ENCODE measurements around the gene WNT9A. TPM values are rescaled to one million over a fixed set of nuclear protein-coding genes. Genes with fewer than 3 reads are reported as not detected.

Gene WNT9A
- total RNA-seq, 2 donors from 2014 or later = 1.2 to 1.7 TPM

DNA sequence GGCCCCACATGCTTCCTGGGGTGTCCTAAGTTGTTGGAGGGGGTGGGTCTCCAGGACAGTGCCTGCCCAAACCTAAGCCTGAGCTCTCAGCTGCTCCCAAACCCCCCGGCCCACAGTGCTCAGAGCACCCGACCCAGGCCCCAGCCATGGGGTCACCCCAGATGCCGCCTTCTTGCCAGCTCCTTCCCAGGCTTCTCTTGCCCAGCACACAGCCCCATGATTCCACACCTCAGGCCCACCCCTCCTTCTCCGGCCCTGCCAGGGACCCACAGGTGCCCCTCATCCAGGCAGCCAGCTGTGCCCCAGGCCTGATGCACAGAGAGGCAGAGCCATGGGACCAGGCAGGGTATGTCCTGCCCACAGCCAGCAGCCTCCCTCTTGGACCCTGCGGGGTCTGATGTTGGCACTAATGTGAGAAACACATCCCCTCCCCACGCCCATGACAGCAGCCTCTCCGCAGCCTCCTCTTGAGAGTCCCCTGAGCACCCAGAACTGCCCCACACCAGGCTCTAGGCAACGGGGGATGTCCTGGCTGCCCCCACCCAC lies 4.9 kb downstream of the WNT9A start:
- no peak overlapping the region for H3K27ac ChIP-seq (ENCODE audit: low read depth, low read length)
- H3K4me1 ChIP-seq (ENCODE audit: control insufficient read depth, insufficient read depth, low read length) = no peaks in the 10 kb centered on the region
- peaks cover 6% of the 10 kb centered on the region for H3K27me3 ChIP-seq (ENCODE audit: control insufficient read depth, insufficient read depth, low read length, poor library complexity, severe bottlenecking)
- 88 to 96% methylated on average over 6 to 8 of the region's 8 CpGs for WGBS, 2 experiments (ENCODE audit: insufficient coverage in 1 of 2, insufficient read length in 1 of 2)
- no peak overlapping the region for H3K9ac ChIP-seq (ENCODE audit: extremely low read depth, low read length, poor library complexity, severe bottlenecking)
- no peaks in the 10 kb centered on the region for H3K9me3 ChIP-seq (ENCODE audit: control insufficient read depth, low read length)
- no peak for DNase-seq
- Mint-ChIP-seq H3K4me3 (no peak overlapping the region), H3K27me3 (ENCODE audit: insufficient read depth) (peaks cover 3% of the 10 kb centered on the region), H3K9me3 (no peaks in the 10 kb centered on the region), H3K36me3 (ENCODE audit: low read depth) (no peaks in the 10 kb centered on the region), H3K4me1 (peaks cover 2% of the 10 kb centered on the region), H3K27ac (no peak overlapping the region)
- no peak overlapping the region for H3K4me3 ChIP-seq (ENCODE audit: low read length)
- TF ChIP-seq, protein P1, sequence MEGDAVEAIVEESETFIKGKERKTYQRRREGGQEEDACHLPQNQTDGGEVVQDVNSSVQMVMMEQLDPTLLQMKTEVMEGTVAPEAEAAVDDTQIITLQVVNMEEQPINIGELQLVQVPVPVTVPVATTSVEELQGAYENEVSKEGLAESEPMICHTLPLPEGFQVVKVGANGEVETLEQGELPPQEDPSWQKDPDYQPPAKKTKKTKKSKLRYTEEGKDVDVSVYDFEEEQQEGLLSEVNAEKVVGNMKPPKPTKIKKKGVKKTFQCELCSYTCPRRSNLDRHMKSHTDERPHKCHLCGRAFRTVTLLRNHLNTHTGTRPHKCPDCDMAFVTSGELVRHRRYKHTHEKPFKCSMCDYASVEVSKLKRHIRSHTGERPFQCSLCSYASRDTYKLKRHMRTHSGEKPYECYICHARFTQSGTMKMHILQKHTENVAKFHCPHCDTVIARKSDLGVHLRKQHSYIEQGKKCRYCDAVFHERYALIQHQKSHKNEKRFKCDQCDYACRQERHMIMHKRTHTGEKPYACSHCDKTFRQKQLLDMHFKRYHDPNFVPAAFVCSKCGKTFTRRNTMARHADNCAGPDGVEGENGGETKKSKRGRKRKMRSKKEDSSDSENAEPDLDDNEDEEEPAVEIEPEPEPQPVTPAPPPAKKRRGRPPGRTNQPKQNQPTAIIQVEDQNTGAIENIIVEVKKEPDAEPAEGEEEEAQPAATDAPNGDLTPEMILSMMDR (conservative IDR thresholded peaks at IDR 0.05) = no peak
- no peaks in the 10 kb centered on the region for H3K36me3 ChIP-seq (ENCODE audit: control insufficient read depth, insufficient read depth, low read length)

DNA sequence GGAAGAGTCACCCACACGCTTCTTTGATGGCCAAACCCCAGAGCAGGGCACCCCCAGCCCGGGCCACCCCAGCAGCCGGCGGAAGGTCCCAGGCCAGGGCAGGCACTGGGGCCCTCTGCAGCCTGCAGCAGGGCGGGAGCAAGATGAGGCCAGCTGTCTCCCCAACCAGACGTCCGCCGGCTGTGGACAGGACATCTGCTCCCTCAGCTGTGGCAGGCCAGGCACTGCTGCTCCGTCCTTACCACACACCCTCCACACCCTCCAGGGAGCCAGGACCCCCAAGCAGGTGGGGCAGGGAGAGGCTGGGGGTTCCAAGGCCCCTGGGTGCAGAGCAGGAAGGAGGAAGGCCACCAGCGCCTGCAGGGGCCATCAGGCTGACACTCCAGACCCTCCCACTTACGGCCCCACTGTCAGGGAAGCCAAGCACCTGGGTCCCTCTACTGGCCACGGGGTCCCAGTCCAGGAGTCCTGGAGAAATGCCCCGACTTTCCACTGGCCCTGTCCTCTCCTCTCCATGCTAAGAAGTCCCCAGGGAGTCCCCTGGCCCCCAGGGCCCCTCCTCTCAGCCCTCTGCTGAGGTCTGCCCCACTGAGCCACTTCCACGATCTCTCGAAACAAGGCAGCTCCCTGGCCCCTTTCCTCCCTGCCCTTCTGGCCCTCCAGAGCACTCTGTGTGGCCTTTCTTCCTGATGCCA lies 5.6 kb downstream of the WNT9A start:
- Histone ChIP-seq H3K9ac (ENCODE audit: extremely low read depth, low read length, poor library complexity, severe bottlenecking) (no peak overlapping the region), H3K36me3 (ENCODE audit: control insufficient read depth, insufficient read depth, low read length) (no peaks in the 10 kb centered on the region), H3K9me3 (ENCODE audit: control insufficient read depth, low read length) (no peaks in the 10 kb centered on the region), H3K4me3 (ENCODE audit: low read length) (no peak overlapping the region), H3K27ac (ENCODE audit: low read depth, low read length) (no peak overlapping the region), H3K4me1 (ENCODE audit: control insufficient read depth, insufficient read depth, low read length) (no peaks in the 10 kb centered on the region), H3K27me3 (ENCODE audit: control insufficient read depth, insufficient read depth, low read length, poor library complexity, severe bottlenecking) (peaks cover 4% of the 10 kb centered on the region)
- Mint-ChIP-seq H3K27me3 (ENCODE audit: insufficient read depth) (peaks cover 1% of the 10 kb centered on the region), H3K9me3 (no peaks in the 10 kb centered on the region), H3K27ac (no peak overlapping the region), H3K36me3 (ENCODE audit: low read depth) (no peaks in the 10 kb centered on the region), H3K4me3 (no peak overlapping the region), H3K4me1 (peaks cover 1% of the 10 kb centered on the region)
- TF ChIP-seq, protein P1 (conservative IDR thresholded peaks at IDR 0.05) = peak; percentile 60
- WGBS, 2 experiments (ENCODE audit: insufficient coverage in 1 of 2, insufficient read length in 1 of 2) = 89 to 100% methylated on average over 1 to 15 of the region's 15 CpGs
- peak; percentile 75 for DNase-seq

DNA sequence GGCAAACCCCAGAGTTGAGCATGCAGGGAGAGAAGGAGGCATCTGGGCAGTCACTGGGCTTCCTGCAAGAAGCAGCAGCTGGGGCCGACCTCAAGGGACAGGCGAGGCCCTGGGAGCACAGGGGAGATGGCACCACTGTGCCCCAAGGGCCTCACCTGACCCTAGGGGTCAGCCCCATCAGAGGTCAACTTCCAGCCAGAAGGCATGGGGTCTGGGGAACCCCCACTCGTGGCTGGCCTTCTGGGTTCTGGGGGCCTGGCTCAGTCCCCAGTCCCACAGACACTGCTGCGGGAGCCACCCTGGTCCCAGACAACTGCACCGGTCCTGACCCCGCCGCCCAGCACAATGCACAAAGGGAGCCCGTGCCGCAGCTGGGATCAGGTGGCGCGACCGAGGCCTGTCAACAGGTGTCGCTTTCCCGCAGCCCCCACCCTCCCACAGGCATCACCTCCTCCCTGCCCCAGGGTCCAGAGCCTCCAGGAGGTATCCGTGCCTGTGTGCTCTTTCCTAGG lies 6.2 kb downstream of the WNT9A start:
- Mint-ChIP-seq H3K36me3 (ENCODE audit: low read depth) (no peaks in the 10 kb centered on the region), H3K27me3 (ENCODE audit: insufficient read depth) (no peaks in the 10 kb centered on the region), H3K4me1 (no peaks in the 10 kb centered on the region), H3K9me3 (no peaks in the 10 kb centered on the region), H3K4me3 (no peak overlapping the region), H3K27ac (no peak overlapping the region)
- Histone ChIP-seq H3K9ac (ENCODE audit: extremely low read depth, low read length, poor library complexity, severe bottlenecking) (no peak overlapping the region), H3K27me3 (ENCODE audit: control insufficient read depth, insufficient read depth, low read length, poor library complexity, severe bottlenecking) (no peaks in the 10 kb centered on the region), H3K4me1 (ENCODE audit: control insufficient read depth, insufficient read depth, low read length) (no peaks in the 10 kb centered on the region), H3K4me3 (ENCODE audit: low read length) (no peak overlapping the region), H3K27ac (ENCODE audit: low read depth, low read length) (no peak overlapping the region), H3K36me3 (ENCODE audit: control insufficient read depth, insufficient read depth, low read length) (no peaks in the 10 kb centered on the region), H3K9me3 (ENCODE audit: control insufficient read depth, low read length) (no peaks in the 10 kb centered on the region)
- DNase-seq = peak; percentile 67
- TF ChIP-seq, protein P1 (conservative IDR thresholded peaks at IDR 0.05) = no peak
- 90% methylated on average over 2 to 15 of the region's 15 CpGs for WGBS, 2 experiments (ENCODE audit: insufficient coverage in 1 of 2, insufficient read length in 1 of 2)

Measured in endodermal cell (in vitro differentiated cells).